Activated CD8-positive, alpha-beta memory T cell treated with anti-CD3 and anti-CD28 coated beads, Interleukin-2, amount 10 ng/mL, durations not matched to agents 7 days and 5 days (primary cell): ENCODE measurements around the gene FARSB. TPM values are rescaled to one million over a fixed set of nuclear protein-coding genes. Genes with fewer than 3 reads are reported as not detected.

Experiments
- ATAC-seq: fragments of 150-1000 bp; cut with Tn5 transposase; one replicate; pipeline ENCODE4 v1.10.0; 2021; ENCODE audit warnings: moderate library complexity
- CTCF ChIA-PET: fragments of 350-600 bp; sonication (Branson Sonifier 250); formaldehyde crosslinking; loops from one replicate; lab custom pipeline; 2021; ENCODE audit warnings: antibody characterized with exemption; lab: Charles Lee
- DNase-seq: peaks from one replicate; pipeline ENCODE4 v3.0.0-alpha.2; 2020
- H3K27ac Mint-ChIP-seq: one replicate; pipeline ENCODE4 v1.8.0; 2021; ENCODE audit warnings: mild to moderate bottlenecking, mixed read lengths
- H3K27me3 Mint-ChIP-seq: one replicate; pipeline ENCODE4 v1.8.0; 2021; ENCODE audit warnings: mixed read lengths
- H3K36me3 Mint-ChIP-seq: one replicate; pipeline ENCODE4 v1.8.0; 2021; ENCODE audit warnings: mild to moderate bottlenecking, mixed read lengths
- H3K4me1 Mint-ChIP-seq: one replicate; pipeline ENCODE4 v1.8.0; 2021; ENCODE audit warnings: mixed read lengths
- H3K4me3 Mint-ChIP-seq: one replicate; pipeline ENCODE4 v1.8.0; 2021; ENCODE audit warnings: mild to moderate bottlenecking, moderate library complexity, mixed read lengths
- H3K9me3 Mint-ChIP-seq: one replicate; pipeline ENCODE4 v1.8.0; 2022; ENCODE audit warnings: low read depth, mixed read lengths
- total RNA-seq, 2 experiments: library from RNA; stranded (reverse); gene quantifications; one replicate each; pipeline ENCODE4 v1.2.3, GENCODE V29; 2021

Gene FARSB
- total RNA-seq, 2 experiments from 2014 or later: 25.8 to 33.1 TPM

GRCh38 chr2:222613715-222614331, 42.1 kb downstream of the FARSB start:
- DNase-seq: no peak
- H3K4me1 Mint-ChIP-seq: peaks cover 7% of the 10 kb centered on the region
- no peaks in the 10 kb centered on the region for H3K9me3 Mint-ChIP-seq
- peak; percentile 64 for ATAC-seq
- no peak overlapping the region for H3K27ac Mint-ChIP-seq
- CTCF ChIA-PET: interaction anchor here (0.8 to 2.0 kb wide), 5 partner anchors 9 to 296 kb away, joined by 3 to 9 read pairs (median 5); no protein-coding TSS in a partner anchor
- H3K4me3 Mint-ChIP-seq: no peak overlapping the region
- no peaks in the 10 kb centered on the region for H3K27me3 Mint-ChIP-seq
- H3K36me3 Mint-ChIP-seq: peaks cover 19% of the 10 kb centered on the region

GRCh38 chr2:222611684-222612083, 44.2 kb downstream of the FARSB start:
- no peak for ATAC-seq
- Mint-ChIP-seq H3K4me1 (peaks cover 7% of the 10 kb centered on the region), H3K27me3 (no peaks in the 10 kb centered on the region), H3K27ac (no peak overlapping the region), H3K36me3 (peaks cover 18% of the 10 kb centered on the region), H3K9me3 (no peaks in the 10 kb centered on the region), H3K4me3 (no peak overlapping the region)
- CTCF ChIA-PET: no interaction called here
- no peak for DNase-seq

GRCh38 chr2:222610746-222611145, 45.1 kb downstream of the FARSB start:
- no peak for DNase-seq
- H3K27me3 Mint-ChIP-seq: no peaks in the 10 kb centered on the region
- no peaks in the 10 kb centered on the region for H3K9me3 Mint-ChIP-seq
- CTCF ChIA-PET: no interaction called here
- ATAC-seq: no peak
- H3K36me3 Mint-ChIP-seq: peaks cover 17% of the 10 kb centered on the region
- H3K4me1 Mint-ChIP-seq: peaks cover 7% of the 10 kb centered on the region
- H3K4me3 Mint-ChIP-seq: no peak overlapping the region
- no peak overlapping the region for H3K27ac Mint-ChIP-seq

GRCh38 chr2:222609381-222609780, 46.5 kb downstream of the FARSB start:
- ATAC-seq (no peak), DNase-seq (no peak)
- no peak overlapping the region for H3K27ac Mint-ChIP-seq
- no peaks in the 10 kb centered on the region for H3K4me1 Mint-ChIP-seq
- no peaks in the 10 kb centered on the region for H3K27me3 Mint-ChIP-seq
- H3K9me3 Mint-ChIP-seq: no peaks in the 10 kb centered on the region
- CTCF ChIA-PET: no interaction called here
- peaks cover 17% of the 10 kb centered on the region for H3K36me3 Mint-ChIP-seq
- no peak overlapping the region for H3K4me3 Mint-ChIP-seq

- ATAC-seq (no peak), DNase-seq (no peak)
- Mint-ChIP-seq H3K27ac (no peak overlapping the region), H3K27me3 (no peaks in the 10 kb centered on the region), H3K4me3 (no peak overlapping the region), H3K4me1 (no peaks in the 10 kb centered on the region), H3K9me3 (no peaks in the 10 kb centered on the region), H3K36me3 (peaks cover 18% of the 10 kb centered on the region)
- CTCF ChIA-PET: no interaction called here
These were observed 47.8 kb downstream of the FARSB start for GRCh38 chr2:222608081-222608480.

GRCh38 chr2:222606306-222606705, 49.6 kb downstream of the FARSB start:
- Mint-ChIP-seq H3K27me3 (no peaks in the 10 kb centered on the region), H3K27ac (no peak overlapping the region), H3K36me3 (peaks cover 18% of the 10 kb centered on the region), H3K4me1 (no peaks in the 10 kb centered on the region), H3K4me3 (no peak overlapping the region), H3K9me3 (no peaks in the 10 kb centered on the region)
- ATAC-seq: no peak
- DNase-seq: no peak
- CTCF ChIA-PET: interaction anchor here (1.7 kb wide), 1 partner anchor 9 kb away, joined by 9 read pairs; no protein-coding TSS in a partner anchor

GRCh38 chr2:222604749-222605515, 51.0 kb downstream of the FARSB start:
- Mint-ChIP-seq H3K27ac (no peak overlapping the region), H3K27me3 (no peaks in the 10 kb centered on the region), H3K9me3 (no peaks in the 10 kb centered on the region), H3K4me3 (no peak overlapping the region), H3K36me3 (peaks cover 15% of the 10 kb centered on the region), H3K4me1 (no peaks in the 10 kb centered on the region)
- no peak for DNase-seq
- CTCF ChIA-PET: interaction anchor here (1.0 to 1.7 kb wide), 4 partner anchors 10 to 287 kb away, joined by 3 to 9 read pairs (median 4); no protein-coding TSS in a partner anchor
- ATAC-seq: no peak

- no peaks in the 10 kb centered on the region for H3K9me3 Mint-ChIP-seq
- no peaks in the 10 kb centered on the region for H3K27me3 Mint-ChIP-seq
- peaks cover 20% of the 10 kb centered on the region for H3K36me3 Mint-ChIP-seq
- no peaks in the 10 kb centered on the region for H3K4me1 Mint-ChIP-seq
- no peak for ATAC-seq
- CTCF ChIA-PET: no interaction called here
- DNase-seq: no peak
- no peak overlapping the region for H3K27ac Mint-ChIP-seq
- no peak overlapping the region for H3K4me3 Mint-ChIP-seq
These were observed 52.4 kb downstream of the FARSB start for GRCh38 chr2:222603501-222603900.

GRCh38 chr2:222598611-222599010, 57.3 kb downstream of the FARSB start:
- peaks cover 30% of the 10 kb centered on the region for H3K36me3 Mint-ChIP-seq
- H3K4me1 Mint-ChIP-seq: no peaks in the 10 kb centered on the region
- DNase-seq: no peak
- no peaks in the 10 kb centered on the region for H3K9me3 Mint-ChIP-seq
- CTCF ChIA-PET: no interaction called here
- no peak overlapping the region for H3K4me3 Mint-ChIP-seq
- no peak overlapping the region for H3K27ac Mint-ChIP-seq
- H3K27me3 Mint-ChIP-seq: no peaks in the 10 kb centered on the region
- no peak for ATAC-seq

GRCh38 chr2:222595581-222595980, 60.3 kb downstream of the FARSB start:
- Mint-ChIP-seq H3K9me3 (no peaks in the 10 kb centered on the region), H3K36me3 (peaks cover 51% of the 10 kb centered on the region), H3K27ac (no peak overlapping the region), H3K4me1 (no peaks in the 10 kb centered on the region), H3K4me3 (no peak overlapping the region), H3K27me3 (no peaks in the 10 kb centered on the region)
- CTCF ChIA-PET: interaction anchor here (0.8 to 1.1 kb wide), 3 partner anchors 9 to 17 kb away, joined by 3 to 5 read pairs (median 3); no protein-coding TSS in a partner anchor
- ATAC-seq: no peak
- DNase-seq: no peak

GRCh38 chr2:222594679-222595078, 61.2 kb downstream of the FARSB start:
- H3K4me1 Mint-ChIP-seq: no peaks in the 10 kb centered on the region
- DNase-seq (no peak), ATAC-seq (no peak)
- H3K36me3 Mint-ChIP-seq: peaks cover 54% of the 10 kb centered on the region
- H3K4me3 Mint-ChIP-seq: no peak overlapping the region
- no peak overlapping the region for H3K27ac Mint-ChIP-seq
- H3K9me3 Mint-ChIP-seq: no peaks in the 10 kb centered on the region
- CTCF ChIA-PET: interaction anchor here (0.8 to 1.1 kb wide), 4 partner anchors 10 to 277 kb away, joined by 3 to 5 read pairs (median 3); no protein-coding TSS in a partner anchor
- H3K27me3 Mint-ChIP-seq: no peaks in the 10 kb centered on the region

- DNase-seq: no peak
- H3K4me3 Mint-ChIP-seq: no peak overlapping the region
- CTCF ChIA-PET: interaction anchor here (1.2 to 1.5 kb wide), 2 partner anchors 13 to 14 kb away, joined by 3 read pairs; no protein-coding TSS in a partner anchor
- peaks cover 58% of the 10 kb centered on the region for H3K36me3 Mint-ChIP-seq
- ATAC-seq: no peak
- no peaks in the 10 kb centered on the region for H3K27me3 Mint-ChIP-seq
- H3K4me1 Mint-ChIP-seq: no peaks in the 10 kb centered on the region
- H3K27ac Mint-ChIP-seq: no peak overlapping the region
- no peaks in the 10 kb centered on the region for H3K9me3 Mint-ChIP-seq
These were observed 63.7 kb downstream of the FARSB start for GRCh38 chr2:222592176-222592575.

GRCh38 chr2:222591661-222592060, 64.2 kb downstream of the FARSB start:
- Mint-ChIP-seq H3K36me3 (peaks cover 60% of the 10 kb centered on the region), H3K9me3 (no peaks in the 10 kb centered on the region), H3K4me3 (no peak overlapping the region), H3K27ac (no peak overlapping the region), H3K4me1 (no peaks in the 10 kb centered on the region), H3K27me3 (no peaks in the 10 kb centered on the region)
- ATAC-seq (no peak), DNase-seq (no peak)
- CTCF ChIA-PET: interaction anchor here (1.2 kb wide), 1 partner anchor 13 kb away, joined by 3 read pairs; no protein-coding TSS in a partner anchor
